ENCODE data around the gene SGK1. TPM values are rescaled to one million over a fixed set of nuclear protein-coding genes. Genes with fewer than 3 reads are reported as not detected.
"Not testable (repeated sequence)": the region's sequence is repeated elsewhere in the genome, so short reads cannot be mapped to it uniquely, and the experiment has no call there.

The SGK1 gene
- total RNA-seq, 4 donors from 2014 or later, result 46.2 to 1,239 (median 876) TPM

- no peaks in the 10 kb centered on the region for H3K27me3 ChIP-seq
- peaks cover 0 to 2% (median 0%) of the 10 kb centered on the region in 4 donors for H3K4me1 ChIP-seq
- H3K27ac ChIP-seq, result no peak overlapping the region
- intact Hi-C loops (cut with DNase I; ENCODE audit: low total_unique reads), result no loop called here
- TF ChIP-seq CTCF (IDR thresholded peaks at IDR 0.05) (no peak), POLR2A (IDR thresholded peaks at IDR 0.05) (no peak), POLR2AphosphoS5 (IDR thresholded peaks at IDR 0.05) (no peak), EP300 (IDR thresholded peaks at IDR 0.05; ENCODE audit: low read depth) (no peak)
- no peaks in the 10 kb centered on the region for H3K9me3 ChIP-seq
- DNase-seq, result no peak
- no peaks in the 10 kb centered on the region for H3K36me3 ChIP-seq
- H3K4me3 ChIP-seq, result no peak overlapping the region
- in situ Hi-C loops (cut with MboI; ENCODE audit: low pct_ligation_motif_present in 1 of 4, low pct_unique_long_range_greater_than_20kb in 1 of 4, low sequenced_read_pairs in 3 of 4), result no loop called here
- WGBS, 2 donors (ENCODE audit: low coverage in 1 of 2), result 82 to 87% methylated on average over 5 of the region's 5 CpGs
Measured at GRCh38 chr6:134216301-134217010, 101.5 kb downstream of the SGK1 start.

- DNase-seq; H3K36me3 ChIP-seq; H3K4me3 ChIP-seq; H3K9me3 ChIP-seq; H3K27ac ChIP-seq; in situ Hi-C loops (cut with MboI; ENCODE audit: low pct_ligation_motif_present in 1 of 4, low pct_unique_long_range_greater_than_20kb in 1 of 4, low sequenced_read_pairs in 3 of 4); H3K4me1 ChIP-seq; intact Hi-C loops (cut with DNase I; ENCODE audit: low total_unique reads); H3K27me3 ChIP-seq: not testable (repeated sequence)
- 92 to 97% methylated on average over 1 to 2 of the region's 2 CpGs for whole genome bisulfite sequencing, 2 donors (ENCODE audit: low coverage in 1 of 2)
Measured at GRCh38 chr6:134213410-134213809, 104.5 kb downstream of the SGK1 start.

GRCh38 chr6:134211297-134211696 lies 106.6 kb downstream of the SGK1 start:
- intact Hi-C loops (cut with DNase I; ENCODE audit: low total_unique reads) (no loop called here), in situ Hi-C loops (cut with MboI; ENCODE audit: low pct_ligation_motif_present in 1 of 4, low pct_unique_long_range_greater_than_20kb in 1 of 4, low sequenced_read_pairs in 3 of 4) (no loop called here)
- 89 to 92% methylated on average over 3 of the region's 3 CpGs for WGBS, 2 donors (ENCODE audit: low coverage in 1 of 2)
- Histone ChIP-seq H3K9me3 (no peaks in the 10 kb centered on the region), H3K36me3 (no peaks in the 10 kb centered on the region), H3K4me3 (no peak overlapping the region), H3K27ac (no peak overlapping the region), H3K4me1 (no peaks in the 10 kb centered on the region), H3K27me3 (no peaks in the 10 kb centered on the region)
- TF ChIP-seq CTCF (IDR thresholded peaks at IDR 0.05), result no peak
- no peak for TF ChIP-seq EP300 (IDR thresholded peaks at IDR 0.05; ENCODE audit: low read depth)
- no peak for TF ChIP-seq POLR2A (IDR thresholded peaks at IDR 0.05)
- no peak for TF ChIP-seq POLR2AphosphoS5 (IDR thresholded peaks at IDR 0.05)
- no peak for DNase-seq

- H3K4me3 ChIP-seq, result no peak overlapping the region
- no peaks in the 10 kb centered on the region for H3K4me1 ChIP-seq
- H3K27me3 ChIP-seq, result no peaks in the 10 kb centered on the region
- DNase-seq, result no peak
- in situ Hi-C loops (cut with MboI; ENCODE audit: low pct_ligation_motif_present in 1 of 4, low pct_unique_long_range_greater_than_20kb in 1 of 4, low sequenced_read_pairs in 3 of 4), result no loop called here
- no peaks in the 10 kb centered on the region for H3K36me3 ChIP-seq
- H3K27ac ChIP-seq, result no peak overlapping the region
- no peaks in the 10 kb centered on the region for H3K9me3 ChIP-seq
- WGBS, 2 donors (ENCODE audit: low coverage in 1 of 2), result 82 to 88% methylated on average over 3 to 4 of the region's 4 CpGs
- TF ChIP-seq EP300 (IDR thresholded peaks at IDR 0.05; ENCODE audit: low read depth) (no peak), CTCF (IDR thresholded peaks at IDR 0.05) (no peak), POLR2AphosphoS5 (IDR thresholded peaks at IDR 0.05) (no peak), POLR2A (IDR thresholded peaks at IDR 0.05) (no peak)
- intact Hi-C loops (cut with DNase I; ENCODE audit: low total_unique reads), result no loop called here
Measured at GRCh38 chr6:134207421-134207820, 110.5 kb downstream of the SGK1 start.

- in situ Hi-C loops (cut with MboI; ENCODE audit: low pct_ligation_motif_present in 1 of 4, low pct_unique_long_range_greater_than_20kb in 1 of 4, low sequenced_read_pairs in 3 of 4), result no loop called here
- WGBS, 2 donors (ENCODE audit: low coverage in 1 of 2), result 80 to 86% methylated on average over 2 to 4 of the region's 4 CpGs
- TF ChIP-seq EP300 (IDR thresholded peaks at IDR 0.05; ENCODE audit: low read depth) (no peak), POLR2A (IDR thresholded peaks at IDR 0.05) (no peak), CTCF (IDR thresholded peaks at IDR 0.05) (no peak), POLR2AphosphoS5 (IDR thresholded peaks at IDR 0.05) (no peak)
Measured at GRCh38 chr6:134205366-134205765, 112.5 kb downstream of the SGK1 start.

GRCh38 chr6:134204759-134205158 lies 113.2 kb downstream of the SGK1 start:
- H3K27me3 ChIP-seq; H3K27ac ChIP-seq; DNase-seq; in situ Hi-C loops (cut with MboI; ENCODE audit: low pct_ligation_motif_present in 1 of 4, low pct_unique_long_range_greater_than_20kb in 1 of 4, low sequenced_read_pairs in 3 of 4); H3K36me3 ChIP-seq; intact Hi-C loops (cut with DNase I; ENCODE audit: low total_unique reads); H3K9me3 ChIP-seq; H3K4me1 ChIP-seq; H3K4me3 ChIP-seq: not testable (repeated sequence)
- WGBS, 2 donors (ENCODE audit: low coverage in 1 of 2), result 90% methylated on average over 1 of the region's 1 CpG; no CpG with 5 or more reads in 1 of the 2 donors

More at GRCh38 chr6:134205366-134205765, 112.5 kb downstream of the SGK1 start:
- H3K4me3 ChIP-seq, result no peak overlapping the region
- H3K27ac ChIP-seq, result no peak overlapping the region
- H3K27me3 ChIP-seq, result no peaks in the 10 kb centered on the region
- DNase-seq, result no peak
- intact Hi-C loops (cut with DNase I; ENCODE audit: low total_unique reads), result no loop called here
- no peaks in the 10 kb centered on the region for H3K36me3 ChIP-seq
- no peaks in the 10 kb centered on the region for H3K4me1 ChIP-seq
- H3K9me3 ChIP-seq, result no peaks in the 10 kb centered on the region
